Upper lobe of left lung (tissue), 6 donors: Measurements from ENCODE around the gene CHD9. TPM values are rescaled to one million over a fixed set of nuclear protein-coding genes. Genes with fewer than 3 reads are reported as not detected.

Experiments
- ATAC-seq, 2 donors: fragments of 200-7000 bp; cut with Tn5 transposase; one replicate each; pipeline ENCODE4 v1.9.1; 2022; ENCODE audit warnings: mild to moderate bottlenecking in 2 of 2, moderate library complexity in 2 of 2; ENCODE audit not compliant: low FRiP score in 2 of 2
- DNase-seq, 2 donors: peaks; one replicate each; pipeline ENCODE4 v3.0.0-alpha.2; 2019 to 2020
- H3K27ac ChIP-seq, 4 donors: fragments of 200-600 bp; sonication (generic); one replicate each; pipeline ENCODE4 v1.5.1; 2016 to 2019
- H3K27me3 ChIP-seq, 4 donors: fragments of 200-600 bp; sonication (generic); one replicate each; pipeline ENCODE4 v1.5.1; 2017 to 2019
- H3K36me3 ChIP-seq, 4 donors: fragments of 200-600 bp; sonication (generic); one replicate each; pipeline ENCODE4 v1.5.1; 2016 to 2019
- H3K4me1 ChIP-seq, 4 donors: fragments of 200-600 bp; sonication (generic); one replicate each; pipeline ENCODE4 v1.5.1; 2018 to 2019
- H3K4me3 ChIP-seq, 4 donors: fragments of 200-600 bp; sonication (generic); one replicate each; pipeline ENCODE4 v1.5.1; 2017 to 2019; ENCODE audit warnings: mild to moderate bottlenecking in 2 of 4, moderate library complexity in 1 of 4
- H3K9me3 ChIP-seq, 4 donors: fragments of 200-600 bp; sonication (generic); one replicate each; pipeline ENCODE4 v1.5.1; 2018 to 2019
- CTCF ChIP-seq, 6 experiments: fragments of 450-650 bp in 4 of 6; fragments of 200-600 bp in 2 of 6; sonication (generic) in 2 of 6; IDR thresholded peaks; one replicate each; pipeline ENCODE4 v1.5.1; 2016 to 2019; ENCODE audit warnings: antibody characterized with exemption in 6 of 6
- EP300 ChIP-seq, 4 donors: sonication (generic); formaldehyde crosslinking; IDR thresholded peaks; one replicate each; pipeline ENCODE4 v1.5.1; 2017; ENCODE audit warnings: antibody characterized with exemption in 4 of 4, control low read depth in 2 of 4
- POLR2A ChIP-seq, 4 donors: fragments of 450-650 bp; IDR thresholded peaks; one replicate each; pipeline ENCODE4 v1.5.1; 2016 to 2017; ENCODE audit warnings: antibody characterized with exemption in 4 of 4, mild to moderate bottlenecking in 2 of 4
- POLR2AphosphoS5 ChIP-seq, 2 donors: sonication (generic); formaldehyde crosslinking; IDR thresholded peaks; one replicate each; pipeline ENCODE4 v1.5.1; 2017; ENCODE audit warnings: antibody characterized with exemption in 2 of 2
- WGBS, 2 donors: methylation state at CpG; one replicate each; pipeline ENCODE4 v1.1.5; 2017 to 2018; 5-methylcytosine and 5-hydroxymethylcytosine counted together
- total RNA-seq, 6 donors: library from RNA; depleted of rRNA in 4 of 6; stranded (reverse); fragments of >200 nt in 4 of 6; gene quantifications; one replicate each; pipeline versions ENCODE4 v1.1.0 to v1.2.1, GENCODE V29; 2016 to 2021
- donor health status: DM: no; HTN: no; CAD: no; lungs with moderate emphysema.
- donor health status: DM: no; HTN: yes; CAD: no; lungs with severe emphysema.

Gene CHD9
- total RNA-seq, 6 donors from 2014 or later: 55.6 to 98.8 (median 68.3) TPM

- Histone ChIP-seq H3K27me3 (no peaks in the 10 kb centered on the region), H3K9me3 (no peaks in the 10 kb centered on the region), H3K4me3 (no peak overlapping the region), H3K4me1 (peaks cover 29 to 52% (median 37%) of the 10 kb centered on the region in 4 donors), H3K36me3 (no peaks in the 10 kb centered on the region), H3K27ac (no peak overlapping the region)
- WGBS, 2 donors: 96% methylated on average over 7 of the region's 7 CpGs
- DNase-seq: no peak
- TF ChIP-seq POLR2A (IDR thresholded peaks at IDR 0.05): no peak
- TF ChIP-seq EP300 (IDR thresholded peaks at IDR 0.05): no peak
- TF ChIP-seq POLR2AphosphoS5 (IDR thresholded peaks at IDR 0.05): no peak
- no peak for TF ChIP-seq CTCF (IDR thresholded peaks at IDR 0.05)
- no peak for ATAC-seq
Measured at GRCh38 chr16:53059672-53060071, 4.9 kb downstream of the CHD9 start.

GRCh38 chr16:53061256-53061655 lies 6.5 kb downstream of the CHD9 start:
- Histone ChIP-seq H3K4me3 (no peak overlapping the region), H3K4me1 (peaks cover 20 to 52% (median 41%) of the 10 kb centered on the region in 4 donors), H3K36me3 (no peaks in the 10 kb centered on the region), H3K27ac (peak overlapping the region in 1 of 4 donors; percentile 43), H3K9me3 (no peaks in the 10 kb centered on the region), H3K27me3 (no peaks in the 10 kb centered on the region)
- DNase-seq (no peak), ATAC-seq (no peak)
- TF ChIP-seq EP300 (IDR thresholded peaks at IDR 0.05) (no peak), CTCF (IDR thresholded peaks at IDR 0.05) (no peak), POLR2A (IDR thresholded peaks at IDR 0.05) (no peak), POLR2AphosphoS5 (IDR thresholded peaks at IDR 0.05) (no peak)
- WGBS, 2 donors: 93 to 95% methylated on average over 5 of the region's 5 CpGs

- Histone ChIP-seq H3K9me3 (no peaks in the 10 kb centered on the region), H3K27me3 (no peaks in the 10 kb centered on the region), H3K36me3 (no peaks in the 10 kb centered on the region), H3K27ac (peak overlapping the region in 1 of 4 donors; percentile 43), H3K4me1 (peaks cover 16 to 48% (median 37%) of the 10 kb centered on the region in 4 donors), H3K4me3 (no peak overlapping the region)
- 17 to 22% methylated on average over 3 of the region's 3 CpGs for WGBS, 2 donors
- ATAC-seq (peak; percentile 31 to 72), DNase-seq (peak in 1 of 2 donors; percentile 78)
- no peak for TF ChIP-seq CTCF (IDR thresholded peaks at IDR 0.05)
- TF ChIP-seq POLR2AphosphoS5 (IDR thresholded peaks at IDR 0.05): no peak
- no peak for TF ChIP-seq POLR2A (IDR thresholded peaks at IDR 0.05)
- TF ChIP-seq EP300 (IDR thresholded peaks at IDR 0.05): no peak
Measured at GRCh38 chr16:53061701-53062159, 6.9 kb downstream of the CHD9 start.

GRCh38 chr16:53064081-53064578 lies 9.3 kb downstream of the CHD9 start:
- TF ChIP-seq POLR2AphosphoS5 (IDR thresholded peaks at IDR 0.05) (no peak), EP300 (IDR thresholded peaks at IDR 0.05) (no peak), POLR2A (IDR thresholded peaks at IDR 0.05) (no peak), CTCF (IDR thresholded peaks at IDR 0.05) (no peak)
- 93 to 94% methylated on average over 1 of the region's 1 CpG for WGBS, 2 donors
- no peaks in the 10 kb centered on the region for H3K36me3 ChIP-seq
- ATAC-seq (no peak), DNase-seq (no peak)
- no peaks in the 10 kb centered on the region for H3K9me3 ChIP-seq
- no peak overlapping the region for H3K4me3 ChIP-seq
- H3K27me3 ChIP-seq: no peaks in the 10 kb centered on the region
- no peak overlapping the region for H3K27ac ChIP-seq
- peaks cover 12 to 49% (median 35%) of the 10 kb centered on the region in 4 donors for H3K4me1 ChIP-seq
